Stimulated activated CD4-positive, alpha-beta T cell treated with anti-CD3 and anti-CD28 coated beads, TNF-alpha, amount 100 ng/mL, for 48 hours (primary cell): ENCODE results near the gene EIF3F.

Experiments used
- DNase-seq, 3 donors: peaks; one replicate each; pipeline ENCODE4 v3.0.0-alpha.2; 2020; ENCODE audit warnings: low read depth in 3 of 3

Gene EIF3F

DNA sequence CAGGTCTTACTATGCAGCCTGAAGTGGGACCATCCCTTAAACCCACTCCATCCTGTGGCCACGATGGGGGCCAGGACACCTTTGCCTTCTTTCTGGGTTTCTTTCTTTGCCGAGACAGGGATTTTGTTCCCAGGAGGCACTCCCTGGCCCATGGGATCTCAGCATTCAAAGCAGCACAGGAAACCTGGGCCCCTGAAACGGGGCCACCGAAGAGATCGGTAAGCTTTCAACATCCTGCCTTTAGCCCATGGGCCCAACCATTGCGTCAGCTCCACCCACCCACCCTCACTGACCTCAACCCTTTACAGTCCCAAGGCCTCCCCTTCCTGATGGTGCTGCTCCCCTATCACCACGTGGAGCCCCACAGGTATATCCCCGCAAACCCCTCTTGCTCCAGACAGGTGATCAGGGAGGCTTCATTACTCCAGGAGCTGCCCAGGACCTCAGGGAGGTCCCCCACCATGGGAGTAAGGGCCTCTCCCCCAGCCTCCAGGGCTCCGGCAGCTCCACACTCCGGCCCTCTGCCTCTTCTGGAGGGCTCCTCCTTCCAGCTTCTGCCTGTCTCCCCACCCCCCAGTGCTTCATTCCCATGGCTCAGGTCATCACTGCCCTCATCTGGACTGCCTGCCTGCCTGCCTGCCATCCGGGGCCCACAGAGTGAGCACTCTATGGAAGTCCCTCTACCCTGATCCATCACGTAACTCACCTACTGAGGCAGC lies 51.8 kb downstream of the EIF3F start:
- no peak for DNase-seq

GRCh38 chr11:8039530-8040260 lies 52.6 kb downstream of the EIF3F start:
- no peak for DNase-seq

DNA sequence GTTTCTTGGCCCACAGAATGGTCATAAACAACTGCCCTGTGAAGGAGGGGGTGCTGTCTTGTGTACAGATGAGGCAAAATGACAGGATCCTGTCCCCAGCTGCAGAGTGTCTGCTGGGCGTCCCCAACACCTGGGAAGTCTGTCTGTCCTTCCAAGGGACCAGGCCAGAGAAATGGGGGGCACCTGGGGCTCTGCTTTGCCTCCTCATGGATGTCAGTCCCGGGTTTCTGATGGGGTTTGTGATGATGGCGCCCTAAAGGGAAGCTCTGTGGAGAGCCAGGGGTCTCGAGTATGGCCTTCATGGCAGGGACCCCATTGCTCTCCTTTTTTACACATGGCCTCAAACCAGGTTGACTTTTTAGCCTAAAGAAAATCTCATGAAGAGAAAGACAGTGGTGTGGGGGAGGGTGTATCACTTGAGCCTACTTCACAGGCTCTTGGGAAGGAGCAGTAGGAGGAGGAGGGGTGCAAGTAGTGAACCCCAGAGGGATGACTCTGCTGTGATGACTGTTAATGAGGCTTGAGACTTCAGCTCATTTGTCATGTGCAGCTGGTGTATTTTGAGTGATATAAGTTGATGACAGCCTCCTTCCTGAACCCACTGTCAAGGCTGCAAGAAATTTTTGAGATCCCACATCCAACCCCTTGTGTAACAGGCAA lies 53.3 kb downstream of the EIF3F start:
- no peak for DNase-seq

GRCh38 chr11:8040921-8041285 lies 53.8 kb downstream of the EIF3F start:
- DNase-seq: no peak

DNA sequence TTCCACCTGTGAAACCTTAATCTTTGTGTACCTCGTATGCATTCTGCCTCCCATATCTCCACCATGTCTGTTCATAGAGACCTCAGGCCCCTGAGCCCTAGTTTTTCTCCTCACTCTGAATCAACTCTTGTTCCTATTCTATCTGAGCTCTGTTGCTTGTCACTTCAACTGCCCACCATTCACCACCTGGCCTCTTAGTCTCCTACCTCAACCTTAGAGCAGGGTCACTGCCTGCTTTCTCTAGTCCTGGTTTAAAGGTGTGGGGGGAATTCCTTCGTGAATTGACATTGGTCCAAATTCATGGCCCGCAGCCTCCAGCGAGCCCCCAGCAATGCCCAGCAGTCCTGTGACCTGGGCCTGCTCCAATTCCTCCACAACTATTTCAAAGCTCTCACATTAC lies 54.4 kb downstream of the EIF3F start:
- no peak for DNase-seq

- DNase-seq: no peak
These were observed 56.6 kb downstream of the EIF3F start for GRCh38 chr11:8043756-8044155.

- DNase-seq: no peak
These were observed 58.7 kb downstream of the EIF3F start for GRCh38 chr11:8045839-8046238.

DNA sequence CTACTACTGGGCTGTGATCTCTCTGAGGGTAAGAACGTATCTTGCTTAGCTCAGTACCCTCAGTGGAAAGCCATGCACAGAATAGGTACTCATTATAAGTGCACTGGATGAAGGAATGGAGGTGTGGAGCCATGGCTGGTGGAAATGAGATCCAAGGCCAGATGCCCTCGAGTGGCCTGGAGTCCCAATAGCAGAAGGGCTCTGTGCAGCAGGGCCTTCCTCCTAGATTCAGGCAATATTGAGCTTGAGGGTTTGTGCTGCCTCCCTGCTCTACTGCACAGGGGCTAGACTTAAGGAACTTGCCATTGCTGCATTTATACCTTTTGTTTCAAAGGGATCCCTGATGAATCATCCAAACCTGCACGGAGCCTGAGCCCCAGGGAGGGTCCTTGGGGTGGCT lies 60.2 kb downstream of the EIF3F start:
- no peak for DNase-seq

GRCh38 chr11:8049084-8049483 lies 61.9 kb downstream of the EIF3F start:
- no peak for DNase-seq
